ENCODE results near the gene ZMPSTE24.

The ZMPSTE24 gene

GRCh38 chr1:40309374-40310128 lies 51.5 kb downstream of the ZMPSTE24 start:
- ATAC-seq: no peak
- TF ChIP-seq CSDC2 (CRISPR knock-in tag; IDR thresholded peaks at IDR 0.05) (no peak), RARB (CRISPR knock-in tag; IDR thresholded peaks at IDR 0.05) (no peak), POU6F1 (CRISPR knock-in tag; IDR thresholded peaks at IDR 0.05; ENCODE audit: borderline replicate concordance, low read depth) (no peak), ZNF565 (CRISPR knock-in tag; conservative IDR thresholded peaks at IDR 0.05; ENCODE audit: low read depth) (no peak), ZFP3 (CRISPR knock-in tag; IDR thresholded peaks at IDR 0.05) (no peak), PATZ1 (CRISPR knock-in tag; IDR thresholded peaks at IDR 0.05; ENCODE audit: borderline replicate concordance) (no peak), TOX (CRISPR knock-in tag; IDR thresholded peaks at IDR 0.05; ENCODE audit: borderline replicate concordance) (no peak), BACH2 (CRISPR knock-in tag; IDR thresholded peaks at IDR 0.05; ENCODE audit: borderline replicate concordance) (no peak), PPARA (CRISPR knock-in tag; IDR thresholded peaks at IDR 0.05; ENCODE audit: borderline replicate concordance) (no peak), TCF4 (CRISPR knock-in tag; IDR thresholded peaks at IDR 0.05; ENCODE audit: borderline replicate concordance) (no peak), SNAI2 (CRISPR knock-in tag; IDR thresholded peaks at IDR 0.05) (no peak), OSR1 (CRISPR knock-in tag; IDR thresholded peaks at IDR 0.05) (no peak), ESRRG (CRISPR knock-in tag; IDR thresholded peaks at IDR 0.05) (no peak), ZC3H10 (CRISPR knock-in tag; IDR thresholded peaks at IDR 0.05) (no peak), TSHZ2 (CRISPR knock-in tag; IDR thresholded peaks at IDR 0.05) (no peak), ISL1 (CRISPR knock-in tag; IDR thresholded peaks at IDR 0.05) (no peak), ARNTL (CRISPR knock-in tag; IDR thresholded peaks at IDR 0.05; ENCODE audit: borderline replicate concordance, low read depth) (no peak)

- no peak for ATAC-seq
- TF ChIP-seq ZNF8 (CRISPR knock-in tag; IDR thresholded peaks at IDR 0.05): no peak
- TF ChIP-seq ISL1 (CRISPR knock-in tag; IDR thresholded peaks at IDR 0.05): no peak
- no peak for TF ChIP-seq ZFP30 (CRISPR knock-in tag; IDR thresholded peaks at IDR 0.05)
- no peak for TF ChIP-seq ZC3H10 (CRISPR knock-in tag; IDR thresholded peaks at IDR 0.05)
- TF ChIP-seq CREB5 (CRISPR knock-in tag; IDR thresholded peaks at IDR 0.05; ENCODE audit: low read depth): no peak
- no peak for TF ChIP-seq ESRRG (CRISPR knock-in tag; IDR thresholded peaks at IDR 0.05)
- no peak for TF ChIP-seq ZFP3 (CRISPR knock-in tag; IDR thresholded peaks at IDR 0.05)
- TF ChIP-seq ZNF70 (CRISPR knock-in tag; IDR thresholded peaks at IDR 0.05): no peak
- no peak for TF ChIP-seq PATZ1 (CRISPR knock-in tag; IDR thresholded peaks at IDR 0.05; ENCODE audit: borderline replicate concordance)
- TF ChIP-seq POU6F1 (CRISPR knock-in tag; IDR thresholded peaks at IDR 0.05; ENCODE audit: borderline replicate concordance, low read depth): no peak
Observed at GRCh38 chr1:40310129-40310461, 52.1 kb downstream of the ZMPSTE24 start.
